Duodenal mucosa (tissue), 2 donors: ENCODE results near the gene RPL22.

ENCODE experiments used
- H3K27ac ChIP-seq: one replicate; pipeline ENCODE4 v1.7.0; 2013; ENCODE audit warnings: low read depth, low read length
- H3K27me3 ChIP-seq, 2 donors: one replicate each; pipeline ENCODE4 v1.7.0; 2013; ENCODE audit warnings: low read length in 2 of 2, control low read depth in 1 of 2; ENCODE audit not compliant: insufficient read depth in 2 of 2, control insufficient read depth in 1 of 2
- H3K36me3 ChIP-seq, 2 donors: one replicate each; pipeline ENCODE4 v1.7.0; 2013; ENCODE audit warnings: low read length in 2 of 2, control low read depth in 1 of 2; ENCODE audit not compliant: insufficient read depth in 2 of 2, control insufficient read depth in 1 of 2
- H3K4me1 ChIP-seq, 2 donors: one replicate each; pipeline ENCODE4 v1.7.0; 2013; ENCODE audit warnings: low read length in 2 of 2, control low read depth in 1 of 2; ENCODE audit not compliant: insufficient read depth in 2 of 2, control insufficient read depth in 1 of 2
- H3K4me3 ChIP-seq, 2 donors: one replicate each; pipeline ENCODE4 v1.7.0; 2013; ENCODE audit warnings: low read length in 2 of 2, low read depth in 1 of 2
- H3K9ac ChIP-seq, 2 donors: one replicate each; pipeline ENCODE4 v1.7.0; 2013; ENCODE audit warnings: low read length in 2 of 2, low read depth in 1 of 2
- H3K9me3 ChIP-seq, 2 donors: one replicate each; pipeline ENCODE4 v1.7.0; 2013; ENCODE audit warnings: low read length in 2 of 2, control low read depth in 1 of 2; ENCODE audit not compliant: control insufficient read depth in 1 of 2

The RPL22 gene

GRCh38 chr1:6202256-6202655, 2.9 kb upstream of the RPL22 start:
- Histone ChIP-seq H3K4me1 (peaks cover 16 to 28% of the 10 kb centered on the region in 2 donors), H3K4me3 (no peak overlapping the region), H3K36me3 (peaks cover 0 to 5% of the 10 kb centered on the region in 2 donors), H3K9ac (no peak overlapping the region), H3K27me3 (peaks cover 0 to 8% of the 10 kb centered on the region in 2 donors), H3K9me3 (no peaks in the 10 kb centered on the region), H3K27ac (no peak overlapping the region)

- Histone ChIP-seq H3K36me3 (peaks cover 0 to 20% of the 10 kb centered on the region in 2 donors), H3K9me3 (no peaks in the 10 kb centered on the region), H3K27me3 (no peaks in the 10 kb centered on the region), H3K4me1 (peaks cover 16 to 23% of the 10 kb centered on the region in 2 donors), H3K27ac (peak overlapping the region; percentile 39), H3K4me3 (peak overlapping the region; percentile 67 to 96), H3K9ac (peak overlapping the region in 1 of 2 donors; percentile 51)
Observed at GRCh38 chr1:6200188-6200809, 904 bp upstream of the RPL22 start.

GRCh38 chr1:6198646-6199297, 623 bp downstream of the RPL22 start:
- Histone ChIP-seq H3K9ac (peak overlapping the region; percentile 87 to 98), H3K4me3 (peak overlapping the region; percentile 96 to 100), H3K9me3 (no peaks in the 10 kb centered on the region), H3K36me3 (peaks cover 0 to 30% of the 10 kb centered on the region in 2 donors), H3K27ac (no peak overlapping the region), H3K27me3 (no peaks in the 10 kb centered on the region), H3K4me1 (peaks cover 16 to 23% of the 10 kb centered on the region in 2 donors)

- no peak overlapping the region for H3K27ac ChIP-seq
- no peaks in the 10 kb centered on the region for H3K9me3 ChIP-seq
- H3K36me3 ChIP-seq = peaks cover 4 to 39% of the 10 kb centered on the region in 2 donors
- peak overlapping the region; percentile 87 to 98 for H3K9ac ChIP-seq
- peak overlapping the region; percentile 96 to 100 for H3K4me3 ChIP-seq
- peaks cover 16 to 23% of the 10 kb centered on the region in 2 donors for H3K4me1 ChIP-seq
- no peaks in the 10 kb centered on the region for H3K27me3 ChIP-seq
Observed at GRCh38 chr1:6197746-6198427, 1.5 kb downstream of the RPL22 start.

GRCh38 chr1:6191968-6192367, 7.4 kb downstream of the RPL22 start:
- no peaks in the 10 kb centered on the region for H3K4me1 ChIP-seq
- no peak overlapping the region for H3K9ac ChIP-seq
- H3K4me3 ChIP-seq = no peak overlapping the region
- peaks cover 15 to 71% of the 10 kb centered on the region in 2 donors for H3K36me3 ChIP-seq
- no peaks in the 10 kb centered on the region for H3K9me3 ChIP-seq
- H3K27me3 ChIP-seq = no peaks in the 10 kb centered on the region
- no peak overlapping the region for H3K27ac ChIP-seq

GRCh38 chr1:6188466-6188865, 10.9 kb downstream of the RPL22 start:
- Histone ChIP-seq H3K9me3 (no peaks in the 10 kb centered on the region), H3K27ac (no peak overlapping the region), H3K4me3 (no peak overlapping the region), H3K4me1 (no peaks in the 10 kb centered on the region), H3K27me3 (no peaks in the 10 kb centered on the region), H3K36me3 (peaks cover 23 to 58% of the 10 kb centered on the region in 2 donors), H3K9ac (no peak overlapping the region)

DNA sequence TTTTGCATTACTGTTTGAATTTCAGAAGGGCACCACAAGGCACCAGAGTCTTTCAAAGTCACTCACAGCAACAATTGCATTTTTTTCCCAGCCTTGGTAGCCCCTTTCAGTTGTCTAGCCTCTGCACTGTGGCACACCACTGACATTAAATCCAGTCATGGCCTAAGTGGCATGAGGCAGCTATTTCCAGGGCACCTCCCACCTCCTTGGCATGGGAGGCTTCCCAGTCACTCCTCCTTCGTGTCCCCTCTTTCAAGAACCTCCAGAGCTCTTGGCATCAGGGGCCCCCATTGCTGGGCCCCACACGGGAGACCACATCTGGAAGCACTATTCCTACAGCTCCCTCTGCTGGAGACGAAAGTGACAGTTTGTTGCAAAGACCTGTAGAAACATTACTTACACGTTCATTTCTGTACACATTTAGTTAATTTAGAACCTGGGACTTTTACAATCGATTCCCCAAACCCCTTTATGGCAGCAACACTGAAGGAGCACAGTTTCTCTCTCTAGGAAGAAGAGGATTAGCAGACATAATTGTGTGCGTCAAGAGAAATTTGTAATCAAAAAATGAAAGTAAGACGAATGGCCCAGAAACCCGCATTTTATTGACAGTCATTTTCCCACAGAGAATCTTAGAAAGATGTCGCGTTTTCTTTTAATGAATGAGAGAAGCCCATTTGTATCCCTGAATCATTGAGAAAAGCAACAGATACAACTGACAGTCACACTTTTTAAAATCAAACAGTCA, 13.6 kb downstream of the RPL22 start:
- Histone ChIP-seq H3K9ac (no peak overlapping the region), H3K9me3 (no peaks in the 10 kb centered on the region), H3K4me1 (no peaks in the 10 kb centered on the region), H3K4me3 (no peak overlapping the region), H3K27ac (no peak overlapping the region), H3K27me3 (peaks cover 8 to 9% of the 10 kb centered on the region in 2 donors), H3K36me3 (peaks cover 16 to 42% of the 10 kb centered on the region in 2 donors)

DNA sequence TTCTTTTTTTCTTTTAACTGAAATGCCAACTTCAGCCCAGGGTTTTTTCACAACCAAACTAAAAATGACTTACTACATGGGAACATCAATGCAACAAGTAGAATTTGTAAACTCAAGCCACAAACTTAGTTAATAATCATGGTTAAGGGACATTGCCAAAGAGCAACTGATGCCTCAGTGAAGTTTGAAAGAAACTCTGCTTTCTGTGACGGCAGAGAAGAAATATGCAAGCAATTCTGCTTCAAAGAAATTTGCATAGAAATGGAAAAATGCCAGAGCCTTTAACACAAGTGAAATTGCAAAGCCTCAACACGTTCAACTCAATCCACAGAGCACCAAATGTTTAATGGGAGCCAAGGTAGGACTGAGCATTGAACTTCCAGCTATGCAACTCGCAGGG, 14.2 kb downstream of the RPL22 start:
- Histone ChIP-seq H3K36me3 (peaks cover 12 to 35% of the 10 kb centered on the region in 2 donors), H3K9ac (no peak overlapping the region), H3K9me3 (no peaks in the 10 kb centered on the region), H3K4me3 (no peak overlapping the region), H3K4me1 (no peaks in the 10 kb centered on the region), H3K27ac (no peak overlapping the region), H3K27me3 (peaks cover 10 to 12% of the 10 kb centered on the region in 2 donors)

DNA sequence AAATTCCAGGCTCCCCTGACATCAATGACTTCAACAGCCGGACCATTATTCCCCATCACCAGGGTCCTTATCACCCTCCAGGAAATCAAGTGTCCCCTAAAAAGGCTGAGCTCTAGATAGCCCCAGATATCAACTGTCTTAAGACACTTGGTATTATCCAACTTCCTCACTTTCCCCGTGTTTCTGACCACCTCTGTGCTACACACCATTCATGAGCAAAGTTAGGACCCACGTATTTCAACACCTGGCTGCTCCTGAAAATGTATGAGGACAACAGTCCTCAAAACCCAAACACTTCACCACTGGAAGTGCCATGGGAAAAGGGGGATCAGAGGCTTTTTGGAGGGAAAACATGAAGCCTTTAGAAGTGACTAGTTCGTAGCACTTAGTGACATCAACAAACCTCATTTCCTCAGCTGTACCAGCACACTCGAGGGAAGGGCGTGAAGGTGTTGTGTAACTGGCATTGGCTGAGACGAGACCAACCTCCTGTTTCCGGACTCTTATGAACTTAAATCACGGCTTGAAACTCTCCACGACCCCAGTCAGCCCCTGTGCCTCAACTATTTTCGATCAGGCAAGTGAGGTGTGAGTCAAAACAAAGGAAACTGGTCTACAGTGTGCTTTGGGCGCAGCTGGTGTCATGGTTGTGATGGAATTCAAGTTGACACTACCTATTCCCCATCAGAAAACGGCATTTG, 15.2 kb downstream of the RPL22 start:
- no peak overlapping the region for H3K4me3 ChIP-seq
- no peaks in the 10 kb centered on the region for H3K4me1 ChIP-seq
- H3K36me3 ChIP-seq = peaks cover 11 to 31% of the 10 kb centered on the region in 2 donors
- no peak overlapping the region for H3K27ac ChIP-seq
- peaks cover 10 to 12% of the 10 kb centered on the region in 2 donors for H3K27me3 ChIP-seq
- no peaks in the 10 kb centered on the region for H3K9me3 ChIP-seq
- no peak overlapping the region for H3K9ac ChIP-seq
